OCI-LY7 (cell line): ENCODE data around the gene CNTNAP4. TPM values are rescaled to one million over a fixed set of nuclear protein-coding genes. Genes with fewer than 3 reads are reported as not detected.

Experiments used
- BruUV-seq: library from RNA; stranded (reverse); fragments of 400-500 nt; replicated peaks from 2 replicates; lab custom pipeline; 2021; lab: Mats Ljungman, UMichigan
- CTCF ChIA-PET: fragments of 300-600 bp; sonication (Branson Sonifier 250); formaldehyde crosslinking; loops from one replicate; lab custom pipeline; 2022; ENCODE audit warnings: antibody characterized with exemption; ENCODE audit not compliant: unreplicated experiment; lab: Charles Lee
- POLR2A ChIA-PET: fragments of 300-600 bp; sonication (Branson Sonifier 250); formaldehyde crosslinking; loops from one replicate; lab custom pipeline; 2022; ENCODE audit warnings: antibody characterized with exemption; lab: Charles Lee
- DNase-seq: peaks from one replicate; pipeline ENCODE4 v3.0.0-alpha.2; 2015; ENCODE audit warnings: low spot score
- H2AFZ ChIP-seq: fragments of 200-600 bp; sonication (generic), shearing (Covaris generic); 2 replicates; pipeline ENCODE4 v1.6.1; 2014; ENCODE audit warnings: mild to moderate bottlenecking, antibody characterized with exemption, low read length, moderate library complexity
- H3K27ac ChIP-seq: fragments of 200-600 bp; sonication (generic); 2 replicates; pipeline ENCODE4 v1.5.1; 2014; ENCODE audit warnings: mixed run types, low read depth, mild to moderate bottlenecking, moderate library complexity, low read length, inconsistent platforms; ENCODE audit not compliant: poor library complexity, severe bottlenecking
- H3K36me3 ChIP-seq: fragments of 200-600 bp; sonication (generic); 2 replicates; pipeline ENCODE4 v1.6.1; 2014; ENCODE audit warnings: mild to moderate bottlenecking, antibody characterized with exemption, low read length, moderate library complexity, mixed read lengths; ENCODE audit not compliant: insufficient read depth
- H3K4me1 ChIP-seq: fragments of 200-600 bp; sonication (generic); 2 replicates; pipeline ENCODE4 v1.5.1; 2014; ENCODE audit warnings: mild to moderate bottlenecking, low read length; ENCODE audit not compliant: insufficient read depth, poor library complexity, severe bottlenecking
- H3K4me2 ChIP-seq: fragments of 200-600 bp; sonication (generic); 2 replicates; pipeline ENCODE4 v1.6.1; 2014; ENCODE audit warnings: mild to moderate bottlenecking, low read length
- H3K4me3 ChIP-seq: fragments of 200-600 bp; sonication (generic); 2 replicates; pipeline ENCODE4 v1.5.1; 2014; ENCODE audit warnings: mild to moderate bottlenecking, low read depth, low read length; ENCODE audit not compliant: poor library complexity, severe bottlenecking
- H3K79me2 ChIP-seq: fragments of 200-600 bp; sonication (generic); 2 replicates; pipeline ENCODE4 v1.6.1; 2016; ENCODE audit warnings: low read depth, mild to moderate bottlenecking, low read length, moderate library complexity, mixed read lengths; ENCODE audit not compliant: insufficient read depth
- H3K9me2 ChIP-seq: fragments of 200-600 bp; sonication (generic); 2 replicates; pipeline ENCODE4 v1.6.1; 2016; ENCODE audit warnings: mild to moderate bottlenecking, low read length, mixed read lengths; ENCODE audit not compliant: insufficient read depth
- H3K9me3 ChIP-seq: fragments of 200-600 bp; sonication (generic); 2 replicates; pipeline ENCODE4 v1.6.1; 2014; ENCODE audit warnings: mild to moderate bottlenecking, mixed run types, low read length, mixed read lengths
- H4K20me1 ChIP-seq: fragments of 200-600 bp; sonication (generic); 2 replicates; pipeline ENCODE4 v1.6.1; 2014; ENCODE audit warnings: mild to moderate bottlenecking, antibody characterized with exemption, low read length, moderate library complexity, mixed read lengths; ENCODE audit not compliant: insufficient read depth
- CTCF ChIP-seq: fragments of 200-600 bp; sonication (generic); conservative IDR thresholded peaks from 2 replicates; pipeline ENCODE4 v1.5.1; 2014; ENCODE audit warnings: mild to moderate bottlenecking, antibody characterized with exemption, low read length, moderate library complexity, mixed read lengths
- EZH2phosphoT487 ChIP-seq: fragments of 200-600 bp; sonication (generic); IDR thresholded peaks from 2 replicates; pipeline ENCODE4 v1.6.1; 2018; ENCODE audit warnings: low read depth, borderline replicate concordance, mild to moderate bottlenecking, mixed run types, antibody characterized with exemption, low read length, moderate library complexity, mixed read lengths
- intact Hi-C: fragments of 100-400 bp; cut with micrococcal nuclease; formaldehyde crosslinking; loops from one replicate; pipeline ENCODE4 v1.10.0; 2022; ENCODE audit not compliant: unreplicated experiment
- total RNA-seq, 2 experiments: library from RNA; depleted of rRNA in 1 of 2; stranded (reverse); fragments of >200 nt in 1 of 2; shearing (Covaris generic) in 1 of 2; gene quantifications; 2 replicates each; pipeline ENCODE4 v1.2.3, GENCODE V29; 2014 to 2022

CNTNAP4 gene
- total RNA-seq, 2 experiments from 2014 or later, result not detected

DNA sequence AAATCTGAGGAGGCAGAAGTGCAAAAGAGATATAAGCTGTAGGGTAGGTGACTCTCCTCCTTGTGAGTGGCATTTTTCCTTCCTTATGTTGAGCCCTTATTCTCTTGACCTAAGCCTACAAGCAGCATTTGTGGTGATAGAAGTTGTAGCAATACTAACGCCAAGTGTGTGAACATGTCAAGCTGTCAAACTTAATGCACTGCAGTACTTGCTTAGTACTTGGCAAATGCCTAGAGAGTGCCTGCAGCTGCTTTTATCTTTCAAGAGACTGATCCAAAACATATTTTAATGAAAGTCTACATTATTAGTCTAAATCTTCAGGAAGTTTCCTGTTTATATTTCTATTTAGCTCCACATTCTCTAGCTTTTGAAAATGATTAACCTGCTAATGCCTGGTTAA lies 83.2 kb downstream of the CNTNAP4 start:
- Histone ChIP-seq H3K79me2 (no peaks in the 10 kb centered on the region), H3K9me3 (no peaks in the 10 kb centered on the region), H3K27ac (no peak overlapping the region), H3K4me3 (no peak overlapping the region), H2AFZ (no peak overlapping the region), H3K4me2 (no peak overlapping the region), H3K36me3 (no peaks in the 10 kb centered on the region), H4K20me1 (no peaks in the 10 kb centered on the region), H3K9me2 (no peaks in the 10 kb centered on the region), H3K4me1 (no peaks in the 10 kb centered on the region)
- DNase-seq, result no peak
- intact Hi-C loops, result no loop called here
- ChIA-PET POLR2A (interaction anchor here (0.7 kb wide), 1 partner anchor 13 kb away, joined by 3 read pairs; no protein-coding TSS in a partner anchor), CTCF (no interaction called here)
- TF ChIP-seq CTCF (no peak), EZH2phosphoT487 (no peak)
- no TSS peak for BruUV-seq

DNA sequence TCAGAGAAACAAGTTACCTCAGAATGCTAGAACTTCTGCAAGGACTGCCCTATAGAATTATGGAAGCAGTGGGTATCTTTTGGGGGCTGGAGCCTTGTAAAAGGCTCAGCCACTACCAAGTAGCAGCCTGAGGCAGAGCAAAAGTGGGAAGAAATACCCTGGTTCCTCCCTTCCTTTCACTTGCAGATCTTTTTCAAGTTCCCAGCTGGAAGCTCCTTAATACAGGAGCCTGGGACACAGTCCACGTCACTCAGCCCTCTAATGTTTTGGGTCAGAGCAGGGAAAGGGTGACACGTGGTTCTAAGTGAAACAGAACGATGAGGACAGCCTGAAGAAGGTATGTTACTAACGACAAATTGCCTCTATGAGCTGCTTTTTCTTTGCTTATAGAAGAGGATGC lies 93.1 kb downstream of the CNTNAP4 start:
- CTCF ChIA-PET, result no interaction called here
- POLR2A ChIA-PET, result interaction anchor here (1.1 kb wide), 1 partner anchor 17 kb away, joined by 4 read pairs; no protein-coding TSS in a partner anchor

More for the DNA sequence above, 93.1 kb downstream of the CNTNAP4 start:
- Histone ChIP-seq H3K4me1 (no peaks in the 10 kb centered on the region), H2AFZ (no peak overlapping the region), H4K20me1 (no peaks in the 10 kb centered on the region), H3K4me3 (no peak overlapping the region), H3K79me2 (no peaks in the 10 kb centered on the region), H3K36me3 (no peaks in the 10 kb centered on the region), H3K9me2 (no peaks in the 10 kb centered on the region), H3K4me2 (no peak overlapping the region), H3K9me3 (no peaks in the 10 kb centered on the region), H3K27ac (no peak overlapping the region)
- no TSS peak for BruUV-seq
- no peak for DNase-seq
- intact Hi-C loops, result no loop called here
- TF ChIP-seq CTCF, result no peak
- no peak for TF ChIP-seq EZH2phosphoT487
